Panc1 (cell line): ENCODE data around the gene RFX5. TPM values are rescaled to one million over a fixed set of nuclear protein-coding genes. Genes with fewer than 3 reads are reported as not detected.

Source experiments
- ATAC-seq: fragments of 200-7000 bp; cut with Tn5 transposase; 2 replicates; pipeline ENCODE4 v1.9.1; 2020; ENCODE audit warnings: mild to moderate bottlenecking, moderate library complexity
- BruUV-seq: library from RNA; stranded (reverse); fragments of 400-500 nt; replicated peaks from 2 replicates; lab custom pipeline; 2021; lab: Mats Ljungman, UMichigan
- CTCF ChIA-PET: fragments of 300-600 bp; sonication (Branson Sonifier 250); formaldehyde crosslinking; loops from one replicate; lab custom pipeline; 2022; ENCODE audit warnings: antibody characterized with exemption; lab: Charles Lee
- POLR2A ChIA-PET: fragments of 300-600 bp; sonication (Branson Sonifier 250); formaldehyde crosslinking; loops from one replicate; lab custom pipeline; 2022; ENCODE audit warnings: antibody characterized with exemption; lab: Charles Lee
- DNase-seq: peaks from one replicate; pipeline ENCODE4 v3.0.0-alpha.2; 2010; ENCODE audit warnings: low read depth, low spot score
- H3K27ac ChIP-seq: 2 replicates; pipeline ENCODE4 v1.5.1; 2011; ENCODE audit warnings: mild to moderate bottlenecking, low read length, inconsistent platforms
- H3K27me3 ChIP-seq: fragments of 200-500 bp; sonication (Bioruptor generic); 2 replicates; pipeline ENCODE4 v1.6.0; 2014; ENCODE audit warnings: low read length, inconsistent platforms; ENCODE audit not compliant: control insufficient read depth, insufficient read depth
- H3K36me3 ChIP-seq: fragments of 200-500 bp; sonication (Bioruptor generic); 2 replicates; pipeline ENCODE4 v1.5.1; 2014; ENCODE audit warnings: inconsistent platforms, mild to moderate bottlenecking, low read length, moderate library complexity; ENCODE audit not compliant: control insufficient read depth, insufficient read depth
- H3K4me1 ChIP-seq: 2 replicates; pipeline ENCODE4 v1.5.1; 2011; ENCODE audit warnings: inconsistent platforms, mild to moderate bottlenecking, low read length, moderate library complexity; ENCODE audit not compliant: control insufficient read depth, insufficient read depth
- H3K4me3 ChIP-seq, 2 experiments: 2 replicates each; pipeline ENCODE4 v1.5.1; 2011 to 2012; ENCODE audit warnings: low read depth in 2 of 2, low read length in 2 of 2, mild to moderate bottlenecking in 2 of 2, inconsistent platforms in 1 of 2, moderate library complexity in 1 of 2
- H3K9me3 ChIP-seq: fragments of 200-500 bp; sonication (Bioruptor generic); 2 replicates; pipeline ENCODE4 v1.5.1; 2014; ENCODE audit warnings: low read depth, mild to moderate bottlenecking, inconsistent platforms, low read length, moderate library complexity; ENCODE audit not compliant: control insufficient read depth, insufficient read depth
- POLR2AphosphoS5 ChIP-seq: IDR thresholded peaks from 2 replicates; pipeline ENCODE4 v1.6.1; 2012; ENCODE audit warnings: mild to moderate bottlenecking, low read depth, low read length, moderate library complexity
- SIN3A ChIP-seq: IDR thresholded peaks from 2 replicates; pipeline ENCODE4 v1.6.1; 2012; ENCODE audit warnings: low read depth, mild to moderate bottlenecking, low read length, moderate library complexity, borderline replicate concordance; ENCODE audit not compliant: insufficient read depth
- TCF7L2 ChIP-seq: IDR thresholded peaks from 2 replicates; pipeline ENCODE4 v1.6.1; 2011; ENCODE audit warnings: mild to moderate bottlenecking, low read depth, low read length, inconsistent platforms
- in situ Hi-C: cut with HindIII; loops from 2 replicates; pipeline ENCODE4 v1.10.0; 2016; ENCODE audit warnings: low sequenced_read_pairs, low pct_unique_long_range_greater_than_20kb
- intact Hi-C: fragments of 100-400 bp; cut with micrococcal nuclease; formaldehyde crosslinking; loops from one replicate; pipeline ENCODE4 v1.10.0; 2022; ENCODE audit not compliant: unreplicated experiment
- total RNA-seq: library from RNA; stranded (reverse); gene quantifications from one replicate; pipeline ENCODE4 v1.2.1, GENCODE V29; 2021; ENCODE audit not compliant: unreplicated experiment
- TF ChIP-seq, protein P1 (sequence below), 2 experiments: IDR thresholded peaks; 2 replicates each; pipeline ENCODE4 v1.6.1; 2011 to 2012; ENCODE audit warnings: low read depth in 2 of 2, control low read depth in 1 of 2, low read length in 1 of 2, mild to moderate bottlenecking in 1 of 2, moderate library complexity in 1 of 2; ENCODE audit not compliant: insufficient read depth in 1 of 2
- TF ChIP-seq, protein P2 (sequence below): fragments of 450-650 bp; IDR thresholded peaks from 2 replicates; pipeline ENCODE4 v1.5.1; 2017; ENCODE audit warnings: mild to moderate bottlenecking

RFX5 gene
- total RNA-seq, 1 experiment from 2014 or later: 75.5 TPM

GRCh38 chr1:151318975-151319374 is 28.1 kb downstream of the RFX5 start:
- no peaks in the 10 kb centered on the region; the same call in 1 of the 2 replicates for H3K36me3 ChIP-seq
- ChIA-PET CTCF (no interaction called here), POLR2A (interaction anchor here (0.7 kb wide), 1 partner anchor 35 kb away, joined by 3 read pairs; no protein-coding TSS in a partner anchor)
- TF ChIP-seq TCF7L2 (no peak), SIN3A (no peak), POLR2AphosphoS5 (no peak)
- TF ChIP-seq, protein P1, sequence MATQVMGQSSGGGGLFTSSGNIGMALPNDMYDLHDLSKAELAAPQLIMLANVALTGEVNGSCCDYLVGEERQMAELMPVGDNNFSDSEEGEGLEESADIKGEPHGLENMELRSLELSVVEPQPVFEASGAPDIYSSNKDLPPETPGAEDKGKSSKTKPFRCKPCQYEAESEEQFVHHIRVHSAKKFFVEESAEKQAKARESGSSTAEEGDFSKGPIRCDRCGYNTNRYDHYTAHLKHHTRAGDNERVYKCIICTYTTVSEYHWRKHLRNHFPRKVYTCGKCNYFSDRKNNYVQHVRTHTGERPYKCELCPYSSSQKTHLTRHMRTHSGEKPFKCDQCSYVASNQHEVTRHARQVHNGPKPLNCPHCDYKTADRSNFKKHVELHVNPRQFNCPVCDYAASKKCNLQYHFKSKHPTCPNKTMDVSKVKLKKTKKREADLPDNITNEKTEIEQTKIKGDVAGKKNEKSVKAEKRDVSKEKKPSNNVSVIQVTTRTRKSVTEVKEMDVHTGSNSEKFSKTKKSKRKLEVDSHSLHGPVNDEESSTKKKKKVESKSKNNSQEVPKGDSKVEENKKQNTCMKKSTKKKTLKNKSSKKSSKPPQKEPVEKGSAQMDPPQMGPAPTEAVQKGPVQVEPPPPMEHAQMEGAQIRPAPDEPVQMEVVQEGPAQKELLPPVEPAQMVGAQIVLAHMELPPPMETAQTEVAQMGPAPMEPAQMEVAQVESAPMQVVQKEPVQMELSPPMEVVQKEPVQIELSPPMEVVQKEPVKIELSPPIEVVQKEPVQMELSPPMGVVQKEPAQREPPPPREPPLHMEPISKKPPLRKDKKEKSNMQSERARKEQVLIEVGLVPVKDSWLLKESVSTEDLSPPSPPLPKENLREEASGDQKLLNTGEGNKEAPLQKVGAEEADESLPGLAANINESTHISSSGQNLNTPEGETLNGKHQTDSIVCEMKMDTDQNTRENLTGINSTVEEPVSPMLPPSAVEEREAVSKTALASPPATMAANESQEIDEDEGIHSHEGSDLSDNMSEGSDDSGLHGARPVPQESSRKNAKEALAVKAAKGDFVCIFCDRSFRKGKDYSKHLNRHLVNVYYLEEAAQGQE (IDR thresholded peaks at IDR 0.05; ENCODE audit: insufficient read depth in 1 of 2, low read depth in 2 of 2, low read length in 1 of 2): no peak
- TF ChIP-seq, protein P2, sequence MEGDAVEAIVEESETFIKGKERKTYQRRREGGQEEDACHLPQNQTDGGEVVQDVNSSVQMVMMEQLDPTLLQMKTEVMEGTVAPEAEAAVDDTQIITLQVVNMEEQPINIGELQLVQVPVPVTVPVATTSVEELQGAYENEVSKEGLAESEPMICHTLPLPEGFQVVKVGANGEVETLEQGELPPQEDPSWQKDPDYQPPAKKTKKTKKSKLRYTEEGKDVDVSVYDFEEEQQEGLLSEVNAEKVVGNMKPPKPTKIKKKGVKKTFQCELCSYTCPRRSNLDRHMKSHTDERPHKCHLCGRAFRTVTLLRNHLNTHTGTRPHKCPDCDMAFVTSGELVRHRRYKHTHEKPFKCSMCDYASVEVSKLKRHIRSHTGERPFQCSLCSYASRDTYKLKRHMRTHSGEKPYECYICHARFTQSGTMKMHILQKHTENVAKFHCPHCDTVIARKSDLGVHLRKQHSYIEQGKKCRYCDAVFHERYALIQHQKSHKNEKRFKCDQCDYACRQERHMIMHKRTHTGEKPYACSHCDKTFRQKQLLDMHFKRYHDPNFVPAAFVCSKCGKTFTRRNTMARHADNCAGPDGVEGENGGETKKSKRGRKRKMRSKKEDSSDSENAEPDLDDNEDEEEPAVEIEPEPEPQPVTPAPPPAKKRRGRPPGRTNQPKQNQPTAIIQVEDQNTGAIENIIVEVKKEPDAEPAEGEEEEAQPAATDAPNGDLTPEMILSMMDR: no peak
- DNase-seq (no peak), ATAC-seq (no peak)
- intact Hi-C loops (no loop called here), in situ Hi-C loops (no loop called here)
- H3K27ac ChIP-seq: no peak overlapping the region
- no peaks in the 10 kb centered on the region for H3K27me3 ChIP-seq
- H3K4me3 ChIP-seq: no peak overlapping the region
- no peaks in the 10 kb centered on the region for H3K9me3 ChIP-seq
- BruUV-seq: no TSS peak
- H3K4me1 ChIP-seq: peaks cover 7% of the 10 kb centered on the region; the same call in 1 of the 2 replicates

DNA sequence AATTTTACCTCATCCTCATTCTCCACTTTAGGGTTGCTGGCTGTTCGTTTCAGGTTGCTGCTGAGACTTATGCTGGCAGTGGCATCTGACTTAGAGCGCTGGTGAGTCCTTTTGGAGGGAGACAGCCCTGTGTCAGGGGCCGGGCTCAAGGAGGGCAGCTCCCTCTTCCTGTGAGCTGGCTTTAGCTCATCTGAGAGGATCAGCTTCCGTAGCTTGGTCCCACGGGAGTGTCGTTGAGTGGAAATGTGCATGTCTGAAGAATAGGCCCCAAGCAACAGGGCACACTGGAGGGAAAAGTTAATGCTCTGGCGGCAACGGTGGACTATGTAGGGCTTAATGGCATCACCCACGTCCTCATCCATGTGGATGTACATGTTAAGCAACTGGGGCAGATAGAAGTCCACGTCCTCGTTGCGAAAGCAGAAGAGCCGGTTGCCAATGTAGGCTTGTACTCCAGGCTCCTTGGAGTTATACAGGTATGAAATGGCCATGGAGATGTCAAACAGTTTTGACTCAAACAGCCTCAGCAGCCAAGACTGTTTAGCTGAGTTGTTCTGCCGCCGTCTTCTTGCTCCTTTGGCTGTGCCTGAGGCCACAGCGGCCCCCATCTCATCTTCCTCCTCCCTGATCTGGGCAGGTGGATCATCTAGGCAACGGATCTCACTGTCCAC is 31.4 kb downstream of the RFX5 start:
- intact Hi-C loops (no loop called here), in situ Hi-C loops (no loop called here)
- ChIA-PET POLR2A (no interaction called here), CTCF (interaction anchor here (1.2 to 1.6 kb wide), 2 partner anchors 15 to 25 kb away, joined by 4 to 6 read pairs; no protein-coding TSS in a partner anchor)
- H3K4me1 ChIP-seq: peaks cover 16% of the 10 kb centered on the region
- DNase-seq (no peak), ATAC-seq (no peak)
- TF ChIP-seq TCF7L2 (no peak), POLR2AphosphoS5 (no peak), SIN3A (no peak)
- TF ChIP-seq, protein P2: no peak
- TF ChIP-seq, protein P1 (IDR thresholded peaks at IDR 0.05; ENCODE audit: insufficient read depth in 1 of 2, low read depth in 2 of 2, low read length in 1 of 2): no peak
- no peak overlapping the region for H3K27ac ChIP-seq
- no peak overlapping the region for H3K4me3 ChIP-seq
- H3K9me3 ChIP-seq: no peaks in the 10 kb centered on the region
- peaks cover 3% of the 10 kb centered on the region; the same call in 1 of the 2 replicates for H3K36me3 ChIP-seq
- H3K27me3 ChIP-seq: no peaks in the 10 kb centered on the region
- BruUV-seq: no TSS peak
